PC-3 (cell line): ENCODE results near the gene NEUROG1. TPM values are rescaled to one million over a fixed set of nuclear protein-coding genes. Genes with fewer than 3 reads are reported as not detected.

Experiments
- ATAC-seq: fragments of 200-7000 bp; cut with Tn5 transposase; 2 replicates; pipeline ENCODE4 v1.9.1; 2020; ENCODE audit warnings: mild to moderate bottlenecking, moderate library complexity
- BruUV-seq: library from RNA; stranded (reverse); fragments of 400-500 nt; replicated peaks from 2 replicates; lab custom pipeline; 2021; lab: Mats Ljungman, UMichigan
- CTCF ChIA-PET: fragments of 300-600 bp; sonication (Branson Sonifier 250); formaldehyde crosslinking; loops from one replicate; lab custom pipeline; 2022; ENCODE audit warnings: antibody characterized with exemption; lab: Charles Lee
- POLR2A ChIA-PET: fragments of 300-600 bp; sonication (Branson Sonifier 250); formaldehyde crosslinking; loops from one replicate; lab custom pipeline; 2022; ENCODE audit warnings: antibody characterized with exemption; ENCODE audit not compliant: unreplicated experiment; lab: Charles Lee
- DNase-seq: peaks from one replicate; pipeline ENCODE4 v3.0.0-alpha.2; 2015
- H2AFZ ChIP-seq: fragments of 300-600 bp; sonication (generic); 2 replicates; pipeline ENCODE4 v1.6.0; 2016; ENCODE audit warnings: antibody characterized with exemption, low read length
- H3F3A ChIP-seq: fragments of 300-600 bp; sonication (generic); one replicate; pipeline ENCODE4 v1.6.0; 2017; ENCODE audit warnings: antibody characterized with exemption, low read length, control low read depth, mild to moderate bottlenecking; ENCODE audit not compliant: unreplicated experiment
- H3K27ac ChIP-seq: fragments of 300-600 bp; sonication (generic); 2 replicates; pipeline ENCODE4 v1.5.1; 2016; ENCODE audit warnings: mild to moderate bottlenecking, low read length
- H3K27me3 ChIP-seq: fragments of 300-600 bp; sonication (generic); 2 replicates; pipeline ENCODE4 v1.6.1; 2016; ENCODE audit warnings: low read length, mixed read lengths
- H3K36me3 ChIP-seq: fragments of 300-600 bp; sonication (generic); 2 replicates; pipeline ENCODE4 v1.6.1; 2016; ENCODE audit warnings: low read depth, mixed run types, low read length, mixed read lengths
- H3K4me1 ChIP-seq: fragments of 300-600 bp; sonication (generic); 2 replicates; pipeline ENCODE4 v1.5.1; 2016; ENCODE audit warnings: low read length; ENCODE audit not compliant: insufficient read depth
- H3K4me2 ChIP-seq: fragments of 300-600 bp; sonication (generic); 2 replicates; pipeline ENCODE4 v1.6.0; 2016; ENCODE audit warnings: low read length
- H3K4me3 ChIP-seq: fragments of 300-600 bp; sonication (generic); 2 replicates; pipeline ENCODE4 v1.5.1; 2016; ENCODE audit warnings: mild to moderate bottlenecking, low read length, mixed read lengths
- H3K79me2 ChIP-seq: fragments of 300-600 bp; sonication (generic); 2 replicates; pipeline ENCODE4 v1.6.1; 2017; ENCODE audit warnings: low read length, mixed read lengths
- H3K9ac ChIP-seq: fragments of 300-600 bp; sonication (generic); 2 replicates; pipeline ENCODE4 v1.6.0; 2016; ENCODE audit warnings: mild to moderate bottlenecking, low read length
- H3K9me2 ChIP-seq: fragments of 300-600 bp; sonication (generic); replicated peaks from 2 replicates; pipeline ENCODE4 v1.6.1; 2016; ENCODE audit warnings: mixed run types, low read length, mixed read lengths
- H3K9me3 ChIP-seq: fragments of 300-600 bp; sonication (generic); 2 replicates; pipeline ENCODE4 v1.6.1; 2016; ENCODE audit warnings: low read length, mixed read lengths
- H4K20me1 ChIP-seq: fragments of 300-600 bp; sonication (generic); 2 replicates; pipeline ENCODE4 v1.6.1; 2016; ENCODE audit warnings: low read length, mixed read lengths
- EZH2 ChIP-seq: fragments of 300-600 bp; sonication (generic); IDR thresholded peaks from one replicate; pipeline ENCODE4 v1.6.1; 2017; ENCODE audit warnings: antibody characterized with exemption, mild to moderate bottlenecking, low read length; ENCODE audit not compliant: unreplicated experiment
- EZH2phosphoT487 ChIP-seq: fragments of 300-600 bp; sonication (generic); IDR thresholded peaks from 2 replicates; pipeline ENCODE4 v1.6.1; 2018; ENCODE audit warnings: mild to moderate bottlenecking, antibody characterized with exemption, low read length, borderline replicate concordance
- intact Hi-C: fragments of 100-400 bp; cut with micrococcal nuclease; formaldehyde crosslinking; loops from 2 replicates; pipeline ENCODE4 v1.9.0; 2023
- total RNA-seq: library from RNA; depleted of rRNA; stranded (reverse); fragments of >200 nt; gene quantifications from 2 replicates; pipeline ENCODE4 v1.2.3, GENCODE V29; 2014
- TF ChIP-seq, protein P1 (sequence below): fragments of 300-600 bp; sonication (generic); conservative IDR thresholded peaks from 2 replicates; pipeline ENCODE4 v1.5.1; 2017; ENCODE audit warnings: antibody characterized with exemption, low read depth, mild to moderate bottlenecking, low read length

Gene NEUROG1
- total RNA-seq, 1 experiment from 2014 or later, result not detected

DNA sequence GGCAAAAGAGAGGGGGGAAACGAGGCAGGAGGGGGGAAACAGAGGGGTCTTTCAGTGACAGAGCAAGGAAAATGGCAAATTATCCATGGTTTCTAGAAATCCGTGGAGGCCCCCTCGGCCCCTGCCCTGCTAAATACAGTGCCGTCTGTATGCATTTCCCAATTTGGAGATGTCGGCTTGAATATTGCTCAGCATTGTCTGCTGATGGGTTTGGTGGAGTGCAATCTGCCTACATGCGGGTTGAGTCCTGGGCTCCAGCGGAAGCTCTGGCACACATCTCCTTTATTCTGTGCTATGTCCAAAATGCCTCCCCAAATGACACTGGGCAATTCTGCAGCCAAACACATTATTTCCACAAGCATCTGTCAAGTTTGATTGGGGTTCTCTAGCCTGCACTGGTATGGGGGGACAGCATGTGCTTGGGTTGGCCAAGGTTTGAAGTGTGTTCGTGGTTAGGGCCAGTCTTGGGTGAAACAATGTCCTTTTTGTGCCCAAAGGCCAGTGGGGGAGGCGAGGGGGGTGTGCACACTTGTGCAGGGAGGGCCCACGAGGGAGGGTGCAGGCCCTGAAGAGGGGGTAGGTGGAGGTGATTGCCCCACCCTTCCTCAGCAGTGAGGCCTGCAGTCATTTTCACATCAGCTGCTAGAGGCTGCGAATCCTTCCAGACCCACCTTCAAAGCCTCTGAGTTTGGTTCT lies 6.2 kb upstream of the NEUROG1 start:
- intact Hi-C loops, result no loop called here
- no peak for ATAC-seq
- BruUV-seq, result no TSS peak

DNA sequence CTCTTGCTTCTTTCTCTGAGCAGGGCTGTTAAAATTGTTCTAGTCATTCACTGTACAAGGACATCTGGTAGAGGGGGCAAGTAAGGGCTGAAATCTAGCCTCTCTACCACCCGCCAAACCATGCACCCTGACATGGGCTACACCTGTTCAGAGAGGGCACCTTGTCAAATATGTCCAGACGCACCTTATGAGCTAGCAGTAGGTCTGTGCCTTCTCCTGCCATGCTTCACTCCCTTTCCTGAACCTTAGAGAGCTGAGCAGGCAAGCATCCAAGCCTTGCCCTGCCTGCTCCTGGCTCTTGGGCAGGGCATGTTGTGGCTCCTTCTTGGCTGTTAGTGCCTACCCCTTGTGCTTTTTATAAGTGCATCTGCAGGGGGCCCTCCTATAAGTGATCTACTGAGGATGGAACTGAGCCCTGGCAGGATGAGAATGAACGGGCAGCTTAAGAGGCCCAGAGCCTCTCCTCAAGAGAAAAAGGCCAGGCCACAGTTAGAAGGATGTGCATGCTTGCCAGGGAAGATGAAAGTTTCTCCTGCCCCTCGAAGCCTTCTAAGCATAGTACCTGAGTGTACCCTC lies 3.8 kb upstream of the NEUROG1 start:
- Histone ChIP-seq H3K9me3 (no peaks in the 10 kb centered on the region), H3F3A (no peaks in the 10 kb centered on the region), H3K4me3 (no peak overlapping the region), H3K4me2 (no peak overlapping the region), H3K9me2 (no peaks in the 10 kb centered on the region), H3K4me1 (no peaks in the 10 kb centered on the region), H3K27ac (no peak overlapping the region), H3K36me3 (no peaks in the 10 kb centered on the region), H4K20me1 (no peaks in the 10 kb centered on the region), H2AFZ (no peak overlapping the region), H3K9ac (no peak overlapping the region), H3K27me3 (peaks cover 39% of the 10 kb centered on the region), H3K79me2 (no peaks in the 10 kb centered on the region)
- intact Hi-C loops, result no loop called here
- no peak for TF ChIP-seq EZH2
- TF ChIP-seq, protein P1, sequence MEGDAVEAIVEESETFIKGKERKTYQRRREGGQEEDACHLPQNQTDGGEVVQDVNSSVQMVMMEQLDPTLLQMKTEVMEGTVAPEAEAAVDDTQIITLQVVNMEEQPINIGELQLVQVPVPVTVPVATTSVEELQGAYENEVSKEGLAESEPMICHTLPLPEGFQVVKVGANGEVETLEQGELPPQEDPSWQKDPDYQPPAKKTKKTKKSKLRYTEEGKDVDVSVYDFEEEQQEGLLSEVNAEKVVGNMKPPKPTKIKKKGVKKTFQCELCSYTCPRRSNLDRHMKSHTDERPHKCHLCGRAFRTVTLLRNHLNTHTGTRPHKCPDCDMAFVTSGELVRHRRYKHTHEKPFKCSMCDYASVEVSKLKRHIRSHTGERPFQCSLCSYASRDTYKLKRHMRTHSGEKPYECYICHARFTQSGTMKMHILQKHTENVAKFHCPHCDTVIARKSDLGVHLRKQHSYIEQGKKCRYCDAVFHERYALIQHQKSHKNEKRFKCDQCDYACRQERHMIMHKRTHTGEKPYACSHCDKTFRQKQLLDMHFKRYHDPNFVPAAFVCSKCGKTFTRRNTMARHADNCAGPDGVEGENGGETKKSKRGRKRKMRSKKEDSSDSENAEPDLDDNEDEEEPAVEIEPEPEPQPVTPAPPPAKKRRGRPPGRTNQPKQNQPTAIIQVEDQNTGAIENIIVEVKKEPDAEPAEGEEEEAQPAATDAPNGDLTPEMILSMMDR, result no peak
- TF ChIP-seq EZH2phosphoT487, result no peak
- ChIA-PET POLR2A (no interaction called here), CTCF (no interaction called here)
- no TSS peak for BruUV-seq
- ATAC-seq, result no peak
- DNase-seq, result no peak

More for the DNA sequence above, 6.2 kb upstream of the NEUROG1 start:
- CTCF ChIA-PET, result no interaction called here
- H3K9ac ChIP-seq, result no peak overlapping the region
- H3K9me3 ChIP-seq, result no peaks in the 10 kb centered on the region
- POLR2A ChIA-PET, result no interaction called here
- no peaks in the 10 kb centered on the region for H3K4me1 ChIP-seq
- H2AFZ ChIP-seq, result no peak overlapping the region
- H3K4me3 ChIP-seq, result no peak overlapping the region
- no peak for DNase-seq
- no peaks in the 10 kb centered on the region for H3K9me2 ChIP-seq
- no peak overlapping the region for H3K4me2 ChIP-seq
- no peaks in the 10 kb centered on the region for H3K79me2 ChIP-seq
- H3K27me3 ChIP-seq, result peaks cover 24% of the 10 kb centered on the region
- H3K27ac ChIP-seq, result no peak overlapping the region
- no peaks in the 10 kb centered on the region for H3F3A ChIP-seq
- no peaks in the 10 kb centered on the region for H3K36me3 ChIP-seq
- TF ChIP-seq EZH2, result no peak
- TF ChIP-seq, protein P1, result no peak
- TF ChIP-seq EZH2phosphoT487, result no peak
- no peaks in the 10 kb centered on the region for H4K20me1 ChIP-seq

DNA sequence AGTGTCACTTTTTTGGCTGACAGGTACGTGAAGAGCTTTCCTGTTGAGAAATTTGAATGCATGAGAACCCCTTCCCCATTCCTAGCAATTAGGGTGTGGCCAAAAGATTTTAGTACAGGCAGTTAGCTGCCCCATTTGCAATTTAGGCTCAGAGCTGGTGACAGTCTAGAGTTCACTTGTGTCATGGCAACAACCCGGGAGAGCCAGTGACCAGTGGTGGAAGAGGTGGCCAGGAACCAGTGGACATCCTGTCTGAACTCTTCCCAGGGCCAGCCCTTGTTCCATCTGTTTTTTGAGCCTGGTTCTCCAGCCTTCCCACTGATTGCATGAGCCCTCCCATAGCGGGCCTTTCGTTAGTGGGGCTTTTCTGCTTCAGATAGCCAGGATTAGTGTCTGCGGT lies 2.5 kb upstream of the NEUROG1 start:
- H3K27ac ChIP-seq, result no peak overlapping the region
- peaks cover 42% of the 10 kb centered on the region for H3K27me3 ChIP-seq
- BruUV-seq, result no TSS peak
- POLR2A ChIA-PET, result no interaction called here
- CTCF ChIA-PET, result no interaction called here
- intact Hi-C loops, result no loop called here
- H2AFZ ChIP-seq, result no peak overlapping the region
- H3K9me2 ChIP-seq, result no peaks in the 10 kb centered on the region
- DNase-seq (no peak), ATAC-seq (no peak)
- H4K20me1 ChIP-seq, result no peaks in the 10 kb centered on the region
- H3K4me1 ChIP-seq, result no peaks in the 10 kb centered on the region
- no peaks in the 10 kb centered on the region for H3F3A ChIP-seq
- H3K36me3 ChIP-seq, result no peaks in the 10 kb centered on the region
- H3K9me3 ChIP-seq, result no peaks in the 10 kb centered on the region
- no peak overlapping the region for H3K9ac ChIP-seq
- no peak overlapping the region for H3K4me3 ChIP-seq
- TF ChIP-seq, protein P1, result no peak
- TF ChIP-seq EZH2 (no peak), EZH2phosphoT487 (no peak)
- no peaks in the 10 kb centered on the region for H3K79me2 ChIP-seq
- no peak overlapping the region for H3K4me2 ChIP-seq
